Epithelial cell of esophagus (primary cell): ENCODE results near the gene DSCAML1.

Experiments
- DNase-seq: peaks from one replicate; pipeline ENCODE4 v3.0.0; 2010; ENCODE audit warnings: low read depth
- H3K4me3 ChIP-seq: 2 replicates; pipeline ENCODE4 v1.5.1; 2011; ENCODE audit warnings: mild to moderate bottlenecking, low read length, control low read depth
- TF ChIP-seq, protein P1 (sequence below): IDR thresholded peaks from 2 replicates; pipeline ENCODE4 v1.5.1; 2011; ENCODE audit warnings: low read depth, mild to moderate bottlenecking, low read length, control low read depth, inconsistent platforms; ENCODE audit not compliant: insufficient read depth; ENCODE audit errors: missing control alignments

The DSCAML1 gene

DNA sequence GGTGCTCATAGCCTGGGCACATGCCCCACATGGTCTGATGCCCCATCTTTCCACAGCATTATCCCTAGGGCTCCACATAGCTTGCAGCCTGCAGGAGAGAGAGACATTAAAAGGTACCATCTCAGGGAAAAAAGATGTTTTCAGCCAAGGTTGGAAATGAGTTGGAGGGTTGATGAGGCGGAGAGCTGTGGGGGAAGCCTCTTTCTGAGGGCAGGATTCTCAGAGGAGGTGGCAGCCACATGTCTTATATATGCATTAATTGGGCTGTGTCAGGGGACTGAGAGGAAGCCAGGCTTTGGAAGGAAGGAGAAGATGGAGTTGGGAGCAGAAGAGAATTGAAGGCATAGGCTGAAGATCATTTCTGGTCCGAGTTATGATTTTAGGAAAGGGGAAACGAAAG lies 411.5 kb downstream of the DSCAML1 start:
- TF ChIP-seq, protein P1, sequence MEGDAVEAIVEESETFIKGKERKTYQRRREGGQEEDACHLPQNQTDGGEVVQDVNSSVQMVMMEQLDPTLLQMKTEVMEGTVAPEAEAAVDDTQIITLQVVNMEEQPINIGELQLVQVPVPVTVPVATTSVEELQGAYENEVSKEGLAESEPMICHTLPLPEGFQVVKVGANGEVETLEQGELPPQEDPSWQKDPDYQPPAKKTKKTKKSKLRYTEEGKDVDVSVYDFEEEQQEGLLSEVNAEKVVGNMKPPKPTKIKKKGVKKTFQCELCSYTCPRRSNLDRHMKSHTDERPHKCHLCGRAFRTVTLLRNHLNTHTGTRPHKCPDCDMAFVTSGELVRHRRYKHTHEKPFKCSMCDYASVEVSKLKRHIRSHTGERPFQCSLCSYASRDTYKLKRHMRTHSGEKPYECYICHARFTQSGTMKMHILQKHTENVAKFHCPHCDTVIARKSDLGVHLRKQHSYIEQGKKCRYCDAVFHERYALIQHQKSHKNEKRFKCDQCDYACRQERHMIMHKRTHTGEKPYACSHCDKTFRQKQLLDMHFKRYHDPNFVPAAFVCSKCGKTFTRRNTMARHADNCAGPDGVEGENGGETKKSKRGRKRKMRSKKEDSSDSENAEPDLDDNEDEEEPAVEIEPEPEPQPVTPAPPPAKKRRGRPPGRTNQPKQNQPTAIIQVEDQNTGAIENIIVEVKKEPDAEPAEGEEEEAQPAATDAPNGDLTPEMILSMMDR = no peak
- DNase-seq = no peak
- no peak overlapping the region for H3K4me3 ChIP-seq

DNA sequence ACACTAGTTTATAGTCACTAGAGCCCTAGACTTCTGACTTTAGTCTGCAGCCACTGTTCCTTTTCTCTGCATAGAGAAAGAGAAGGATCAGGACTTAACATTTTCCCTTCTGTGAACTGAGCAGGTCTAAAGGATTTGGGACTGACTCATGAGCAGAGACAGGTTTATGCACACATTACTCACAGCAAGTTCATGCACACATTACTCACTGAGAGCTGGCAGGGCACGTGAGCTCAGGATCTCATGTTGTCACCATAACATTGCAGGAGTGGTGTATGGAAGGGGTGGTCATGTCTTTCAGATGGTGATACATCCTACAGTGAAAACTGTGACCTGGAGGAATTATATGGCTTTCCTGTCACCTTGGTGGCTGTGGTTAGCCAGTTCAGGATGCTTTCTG lies 413.0 kb downstream of the DSCAML1 start:
- DNase-seq = peak; percentile 96
- TF ChIP-seq, protein P1 = no peak
- H3K4me3 ChIP-seq = no peak overlapping the region

DNA sequence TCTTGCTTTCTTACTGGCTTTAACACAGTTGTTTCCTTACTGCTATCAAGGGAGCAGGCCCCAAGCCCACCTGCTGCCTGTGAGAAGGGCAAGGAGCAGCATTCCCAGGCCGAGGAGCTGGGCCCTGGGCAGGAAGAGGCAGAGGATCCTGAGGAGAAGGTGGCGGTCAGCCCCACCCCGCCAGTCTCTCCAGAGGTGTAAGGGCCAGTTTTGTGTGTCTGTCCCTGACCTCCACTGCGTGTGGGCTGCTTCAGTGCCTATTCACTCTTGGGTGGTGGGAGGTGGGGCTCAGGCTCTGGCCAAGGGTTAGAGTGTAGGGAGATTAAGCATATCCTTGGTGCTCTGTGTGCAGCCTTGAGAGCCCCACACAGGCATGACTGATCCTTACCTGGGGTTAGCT lies 414.3 kb downstream of the DSCAML1 start:
- no peak for DNase-seq
- TF ChIP-seq, protein P1 = no peak
- H3K4me3 ChIP-seq = no peak overlapping the region

DNA sequence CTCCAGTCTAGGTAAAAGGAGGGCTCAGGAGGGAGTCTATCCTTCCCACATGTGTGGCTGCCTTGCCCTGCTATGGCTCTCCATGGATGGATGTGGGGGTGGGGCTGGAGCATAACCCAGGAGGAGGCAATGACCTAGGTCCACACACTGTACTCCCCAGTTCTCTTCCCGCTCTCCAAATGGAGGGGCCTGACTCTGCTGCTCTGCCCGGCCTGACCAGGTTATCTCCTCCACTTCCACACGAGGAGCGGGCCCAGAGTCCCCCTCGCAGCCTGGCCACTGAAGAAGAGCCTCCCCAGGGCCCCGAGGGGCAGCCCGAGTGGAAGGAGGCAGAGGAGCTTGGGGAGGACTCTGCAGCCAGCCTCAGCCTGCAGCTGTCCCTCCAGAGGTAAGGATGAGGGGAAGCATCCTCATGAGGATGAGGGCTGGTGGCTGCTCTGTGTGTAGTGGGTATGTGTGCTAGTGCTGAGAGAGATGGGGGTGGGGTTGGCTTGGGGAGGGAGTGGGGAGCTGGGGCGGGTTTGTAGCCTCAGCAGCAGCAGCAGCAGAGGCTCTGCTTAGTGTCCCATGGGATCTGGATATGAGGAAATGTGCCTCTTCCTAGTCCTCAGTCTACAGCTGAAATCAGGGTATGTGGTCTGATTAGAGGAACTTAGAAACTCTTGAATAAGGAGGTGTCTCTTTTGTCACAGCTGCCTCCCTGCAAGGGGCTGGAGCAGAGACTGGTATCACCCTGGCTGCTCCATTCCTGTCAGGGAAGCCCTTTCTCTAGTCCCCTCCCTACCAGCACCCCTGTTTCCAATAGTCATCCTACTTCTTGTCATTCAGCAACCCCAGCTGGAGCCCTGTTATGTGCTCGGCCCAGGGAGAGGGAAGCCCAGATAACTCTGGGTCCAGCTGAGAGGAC lies 415.3 kb downstream of the DSCAML1 start:
- H3K4me3 ChIP-seq = no peak overlapping the region
- TF ChIP-seq, protein P1 = no peak
- DNase-seq = no peak

DNA sequence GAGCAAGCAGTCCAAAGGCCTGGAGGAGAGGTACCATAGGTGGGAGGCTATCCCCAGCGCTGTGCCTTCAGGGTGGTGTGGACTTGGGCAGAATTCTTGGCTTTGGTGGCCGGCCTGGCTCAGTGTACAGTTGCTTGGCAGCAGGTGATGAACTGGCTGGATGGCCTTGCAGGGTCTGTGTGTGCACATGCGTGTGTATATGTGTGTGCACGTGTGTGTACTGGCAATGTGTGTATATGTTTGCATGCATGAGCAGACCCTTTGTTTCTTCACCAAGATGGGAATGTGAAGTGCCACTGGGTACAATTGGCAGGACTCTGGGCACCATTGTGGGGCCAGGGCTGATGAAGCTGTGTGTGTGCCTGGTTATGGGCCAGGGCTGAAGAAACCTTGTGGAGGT lies 416.3 kb downstream of the DSCAML1 start:
- no peak overlapping the region for H3K4me3 ChIP-seq
- no peak for DNase-seq
- TF ChIP-seq, protein P1 = no peak

DNA sequence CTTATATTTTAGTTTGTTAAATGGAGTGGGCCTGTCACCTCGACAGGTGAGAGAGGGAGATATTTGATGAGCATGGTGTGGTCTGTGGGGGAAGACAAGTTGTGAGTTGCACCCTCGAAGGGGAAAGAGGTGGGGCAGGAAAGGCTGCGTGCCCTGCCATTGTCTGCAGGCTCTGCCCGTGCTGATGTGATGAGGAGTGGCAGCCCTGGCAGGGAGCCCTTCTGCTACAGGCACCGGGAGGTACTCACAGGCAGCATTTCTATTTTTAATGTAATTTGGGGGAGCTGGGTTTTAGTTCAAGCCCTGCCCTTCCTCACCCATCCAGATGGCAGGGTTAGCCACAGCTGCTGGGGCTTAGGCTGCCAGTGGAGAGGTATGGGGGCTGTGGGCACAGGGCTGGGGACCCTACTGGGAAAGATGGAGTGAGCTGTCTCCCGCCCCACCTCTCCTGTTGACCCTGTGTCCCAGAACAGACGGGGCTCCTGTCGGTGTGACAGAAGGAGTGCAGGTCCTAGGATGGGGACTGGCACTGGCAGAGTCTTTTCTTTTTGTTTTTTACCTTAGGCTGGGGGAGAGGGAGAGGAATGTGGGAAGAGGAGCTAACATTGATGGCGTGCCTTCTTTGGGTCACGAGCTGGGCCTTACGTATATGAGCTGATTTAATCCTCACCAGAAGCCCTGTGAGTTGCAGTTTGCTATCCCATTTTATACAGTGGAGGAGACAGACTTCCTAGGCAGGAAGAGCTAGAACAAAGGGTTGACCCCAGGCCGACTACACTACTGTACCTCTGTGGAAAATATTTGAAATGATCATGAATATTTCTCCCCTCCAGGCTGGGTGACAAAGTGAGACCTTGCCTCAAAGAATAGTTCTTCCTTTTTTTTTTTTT lies 417.8 kb downstream of the DSCAML1 start:
- no peak overlapping the region for H3K4me3 ChIP-seq
- TF ChIP-seq, protein P1 = no peak
- DNase-seq = peak; percentile 15
